GM06990 (cell line): ENCODE data around the gene KCND2.
A peak's percentile ranks its signal among the peaks of the same experiment; 100 is the strongest.
"Not testable (repeated sequence)": the region's sequence is repeated elsewhere in the genome, so short reads cannot be mapped to it uniquely, and the experiment has no call there.

Experiments used
- DNase-seq: peaks from one replicate; pipeline ENCODE4 v3.0.0-alpha.2; 2011; ENCODE audit not compliant: insufficient read length; ENCODE audit errors: extremely low read depth
- H3K27me3 ChIP-seq: replicated peaks from 2 replicates; pipeline ENCODE4 v1.6.0; 2011; ENCODE audit warnings: low read length; ENCODE audit not compliant: control insufficient read depth, insufficient read depth
- H3K36me3 ChIP-seq: 2 replicates; pipeline ENCODE4 v1.5.1; 2011; ENCODE audit warnings: low read length; ENCODE audit not compliant: control insufficient read depth, insufficient read depth
- H3K4me3 ChIP-seq: replicated peaks from 2 replicates; pipeline ENCODE4 v1.5.1; 2011; ENCODE audit warnings: low read depth, mild to moderate bottlenecking, control low read depth, low read length
- TF ChIP-seq, protein P1 (sequence below): IDR thresholded peaks from 2 replicates; pipeline ENCODE4 v1.5.1; 2011; ENCODE audit warnings: low read length, control low read depth, mild to moderate bottlenecking, inconsistent platforms; ENCODE audit not compliant: insufficient read depth, poor library complexity, severe bottlenecking

Gene KCND2

DNA sequence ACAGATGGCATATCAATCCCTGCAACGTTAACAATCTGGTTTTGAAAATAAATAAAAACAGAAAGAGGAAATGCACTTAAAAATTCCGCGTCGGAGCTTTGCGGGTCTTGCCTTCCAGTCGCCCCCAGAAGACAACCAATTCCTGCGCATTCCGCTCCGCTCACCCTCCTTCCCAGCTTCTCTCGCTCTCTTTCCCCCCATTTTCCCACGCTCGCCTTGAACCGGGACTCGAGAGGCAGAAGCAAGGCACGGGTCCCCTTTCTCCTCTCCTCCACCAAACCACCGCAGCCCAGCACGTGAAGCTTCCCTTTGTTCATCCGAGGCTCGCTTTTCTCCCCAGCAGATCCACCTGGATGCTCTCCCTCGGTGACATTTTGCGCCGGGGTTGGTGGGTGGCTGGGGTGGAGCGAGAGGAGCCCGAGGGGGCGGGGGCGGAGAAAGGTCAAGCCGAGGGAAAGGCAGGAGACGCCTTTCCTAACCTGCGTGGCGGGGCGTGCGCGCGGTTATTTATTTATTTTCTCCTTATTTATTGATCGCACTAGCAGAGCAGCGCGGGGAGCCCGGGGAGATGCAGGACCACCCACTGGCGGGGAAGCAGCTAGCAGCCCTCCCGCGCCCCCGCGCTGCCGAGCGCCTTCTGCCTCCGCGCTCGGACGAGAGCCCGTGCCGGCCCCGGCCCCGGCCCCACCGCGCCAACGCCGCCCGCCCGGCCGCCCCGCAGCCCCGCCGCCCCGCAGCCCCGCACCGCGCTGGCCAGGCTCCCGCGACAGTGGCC lies at the start of gene KCND2:
Gene KCND2, plus strand, starts transcription at position 475 of the 775 bp plus-strand sequence.
- H3K36me3 ChIP-seq = no peaks in the 10 kb centered on the region
- TF ChIP-seq, protein P1, sequence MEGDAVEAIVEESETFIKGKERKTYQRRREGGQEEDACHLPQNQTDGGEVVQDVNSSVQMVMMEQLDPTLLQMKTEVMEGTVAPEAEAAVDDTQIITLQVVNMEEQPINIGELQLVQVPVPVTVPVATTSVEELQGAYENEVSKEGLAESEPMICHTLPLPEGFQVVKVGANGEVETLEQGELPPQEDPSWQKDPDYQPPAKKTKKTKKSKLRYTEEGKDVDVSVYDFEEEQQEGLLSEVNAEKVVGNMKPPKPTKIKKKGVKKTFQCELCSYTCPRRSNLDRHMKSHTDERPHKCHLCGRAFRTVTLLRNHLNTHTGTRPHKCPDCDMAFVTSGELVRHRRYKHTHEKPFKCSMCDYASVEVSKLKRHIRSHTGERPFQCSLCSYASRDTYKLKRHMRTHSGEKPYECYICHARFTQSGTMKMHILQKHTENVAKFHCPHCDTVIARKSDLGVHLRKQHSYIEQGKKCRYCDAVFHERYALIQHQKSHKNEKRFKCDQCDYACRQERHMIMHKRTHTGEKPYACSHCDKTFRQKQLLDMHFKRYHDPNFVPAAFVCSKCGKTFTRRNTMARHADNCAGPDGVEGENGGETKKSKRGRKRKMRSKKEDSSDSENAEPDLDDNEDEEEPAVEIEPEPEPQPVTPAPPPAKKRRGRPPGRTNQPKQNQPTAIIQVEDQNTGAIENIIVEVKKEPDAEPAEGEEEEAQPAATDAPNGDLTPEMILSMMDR = peak; percentile 4
- H3K4me3 ChIP-seq = peak within 1 kb of the TSS; percentile 87
- H3K27me3 ChIP-seq = no peaks in the 10 kb centered on the region
- peak; percentile 50 for DNase-seq

DNA sequence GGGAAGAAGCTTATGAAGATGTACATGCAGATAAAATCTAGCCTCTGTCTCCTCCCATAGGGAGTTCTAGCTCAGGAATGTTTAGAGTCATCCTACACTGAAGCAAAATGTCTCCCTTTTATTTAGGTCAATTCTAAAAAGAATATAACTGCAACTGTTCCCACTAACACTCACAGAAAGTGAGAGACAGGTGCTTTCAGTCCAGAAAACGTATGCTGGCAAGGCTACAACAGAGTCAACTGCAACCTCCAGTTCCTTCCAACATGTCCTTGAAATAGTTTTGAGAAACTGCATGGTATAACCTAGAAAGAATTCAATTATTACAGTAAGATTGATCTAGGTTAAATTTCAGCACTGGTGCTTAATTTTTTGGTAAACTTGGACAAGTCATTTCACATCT lies 46.8 kb upstream of the KCND2 start:
- no peaks in the 10 kb centered on the region for H3K27me3 ChIP-seq
- DNase-seq = no peak
- no peak overlapping the region for H3K4me3 ChIP-seq
- no peaks in the 10 kb centered on the region for H3K36me3 ChIP-seq
- TF ChIP-seq, protein P1 = no peak

DNA sequence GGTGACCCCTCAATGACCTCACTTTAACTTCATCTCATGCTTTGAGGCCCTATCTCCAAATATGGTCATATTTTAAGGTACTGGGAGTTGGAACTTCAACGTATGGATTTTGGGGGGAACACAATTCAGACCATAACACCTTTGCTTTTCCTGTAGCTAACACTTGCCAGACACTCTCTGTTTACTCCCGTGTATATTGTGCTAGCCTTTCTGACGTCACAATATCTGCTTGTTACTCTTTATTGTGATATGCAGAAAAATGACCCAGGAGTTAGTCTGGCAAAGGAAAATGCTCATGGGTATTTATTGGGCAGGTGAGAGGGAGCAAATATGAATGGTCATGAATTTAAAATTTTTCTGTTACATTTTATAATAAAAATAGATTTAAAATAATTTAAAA lies 45.7 kb upstream of the KCND2 start:
- DNase-seq = no peak
- TF ChIP-seq, protein P1 = no peak
- Histone ChIP-seq H3K4me3 (no peak overlapping the region), H3K36me3 (no peaks in the 10 kb centered on the region), H3K27me3 (no peaks in the 10 kb centered on the region)

DNA sequence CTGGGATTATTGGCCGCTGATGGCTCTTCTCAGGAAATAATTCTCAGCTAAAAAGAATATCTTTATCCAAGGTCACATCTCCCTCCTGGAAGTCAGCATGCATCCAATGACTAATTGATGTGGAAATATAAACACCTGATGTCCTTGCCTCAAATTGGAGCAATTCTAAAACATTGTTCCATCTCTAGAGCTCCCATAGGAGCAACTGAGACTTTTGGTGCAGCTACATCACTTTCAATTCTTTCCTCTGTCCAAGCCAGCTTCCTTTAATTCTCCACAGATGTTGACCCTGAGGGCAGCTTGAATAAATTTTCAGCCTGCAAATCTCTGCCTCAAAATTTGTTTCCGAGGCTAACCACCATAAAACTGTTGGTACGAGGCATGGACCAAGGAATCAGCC lies 43.9 kb upstream of the KCND2 start:
- TF ChIP-seq, protein P1 = no peak
- no peak for DNase-seq

DNA sequence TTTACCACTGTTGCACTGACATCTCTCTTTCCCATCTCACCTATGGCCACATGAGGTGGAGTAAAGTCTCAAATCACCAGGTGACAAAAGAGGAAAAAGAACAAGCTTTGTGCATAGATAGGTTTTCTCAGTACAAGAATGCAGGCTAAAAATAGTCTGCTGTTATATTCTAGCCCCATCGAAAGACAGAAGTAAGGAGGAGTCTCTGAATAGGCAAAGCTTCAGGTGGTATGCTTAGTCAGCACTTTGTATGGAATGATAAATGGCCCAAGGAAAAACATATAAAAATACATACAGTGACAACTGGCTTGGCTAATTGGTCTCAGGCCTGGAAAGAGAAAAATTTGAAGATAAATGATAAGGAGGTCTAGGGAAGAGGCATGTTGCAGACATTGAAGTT lies 39.6 kb upstream of the KCND2 start:
- DNase-seq = no peak
- no peak overlapping the region for H3K4me3 ChIP-seq
- H3K27me3 ChIP-seq = no peaks in the 10 kb centered on the region
- TF ChIP-seq, protein P1 = no peak
- no peaks in the 10 kb centered on the region for H3K36me3 ChIP-seq

More for the DNA sequence above, 43.9 kb upstream of the KCND2 start:
- Histone ChIP-seq H3K36me3 (no peaks in the 10 kb centered on the region), H3K27me3 (no peaks in the 10 kb centered on the region), H3K4me3 (no peak overlapping the region)

DNA sequence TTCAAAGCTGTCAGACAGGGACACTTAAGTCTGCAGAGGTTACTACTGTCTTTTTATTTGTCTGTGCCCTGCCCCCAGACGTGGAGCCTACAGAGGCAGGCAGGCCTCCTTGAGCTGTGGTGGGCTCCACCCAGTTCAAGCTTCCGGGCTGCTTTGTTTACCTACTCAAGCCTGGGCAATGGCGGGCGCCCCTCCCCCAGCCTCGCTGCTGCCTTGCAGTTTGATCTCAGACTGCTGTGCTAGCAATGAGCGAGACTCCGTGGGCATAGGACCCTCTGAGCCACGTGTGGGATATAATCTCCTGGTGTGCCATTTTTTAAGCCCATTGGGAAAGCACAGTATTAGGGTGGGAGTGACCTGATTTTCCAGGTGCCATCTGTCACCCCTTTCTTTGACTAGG lies 32.6 kb upstream of the KCND2 start:
- not testable (repeated sequence) for H3K4me3 ChIP-seq, H3K36me3 ChIP-seq, H3K27me3 ChIP-seq, DNase-seq
